B cell (primary cell): ENCODE measurements around the gene SPHK2.

Experiments
- EZH2 ChIP-seq: IDR thresholded peaks from 2 replicates; pipeline ENCODE4 v1.6.1; 2012; ENCODE audit warnings: borderline replicate concordance, low read depth, mild to moderate bottlenecking, moderate library complexity, low read length; ENCODE audit not compliant: insufficient read depth, poor library complexity, severe bottlenecking
- TF ChIP-seq, protein P1 (sequence below): fragments of 200-600 bp; IDR thresholded peaks from one replicate; pipeline ENCODE4 v1.8.0; 2022; ENCODE audit warnings: antibody characterized with exemption, mild to moderate bottlenecking

DNA sequence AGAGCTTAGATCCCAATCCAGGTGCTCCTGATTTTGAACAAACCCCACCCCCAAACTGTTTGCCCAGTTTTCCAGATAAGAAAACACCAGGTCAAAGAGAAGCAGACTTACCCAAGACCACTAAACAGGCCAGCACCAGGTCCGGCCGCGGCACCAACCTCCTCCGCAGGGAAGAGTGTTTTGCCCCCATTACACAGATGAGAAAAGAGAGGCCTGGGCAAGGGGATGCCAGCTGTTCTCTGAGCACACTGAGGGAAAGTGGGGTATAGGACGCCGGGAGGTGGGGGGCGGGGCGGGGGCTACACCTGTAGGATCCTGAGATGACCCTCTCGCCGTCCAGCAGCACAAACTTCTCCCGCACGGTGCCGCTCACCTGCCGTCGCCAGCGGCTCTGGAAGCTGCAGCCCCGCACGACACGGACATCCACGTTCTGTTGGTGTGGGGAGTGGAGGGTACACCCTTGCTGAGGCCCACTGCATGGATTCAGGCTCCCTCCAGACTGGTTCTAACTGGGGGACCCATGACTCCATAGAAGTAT is 9.7 kb upstream of the SPHK2 start:
- TF ChIP-seq, protein P1, sequence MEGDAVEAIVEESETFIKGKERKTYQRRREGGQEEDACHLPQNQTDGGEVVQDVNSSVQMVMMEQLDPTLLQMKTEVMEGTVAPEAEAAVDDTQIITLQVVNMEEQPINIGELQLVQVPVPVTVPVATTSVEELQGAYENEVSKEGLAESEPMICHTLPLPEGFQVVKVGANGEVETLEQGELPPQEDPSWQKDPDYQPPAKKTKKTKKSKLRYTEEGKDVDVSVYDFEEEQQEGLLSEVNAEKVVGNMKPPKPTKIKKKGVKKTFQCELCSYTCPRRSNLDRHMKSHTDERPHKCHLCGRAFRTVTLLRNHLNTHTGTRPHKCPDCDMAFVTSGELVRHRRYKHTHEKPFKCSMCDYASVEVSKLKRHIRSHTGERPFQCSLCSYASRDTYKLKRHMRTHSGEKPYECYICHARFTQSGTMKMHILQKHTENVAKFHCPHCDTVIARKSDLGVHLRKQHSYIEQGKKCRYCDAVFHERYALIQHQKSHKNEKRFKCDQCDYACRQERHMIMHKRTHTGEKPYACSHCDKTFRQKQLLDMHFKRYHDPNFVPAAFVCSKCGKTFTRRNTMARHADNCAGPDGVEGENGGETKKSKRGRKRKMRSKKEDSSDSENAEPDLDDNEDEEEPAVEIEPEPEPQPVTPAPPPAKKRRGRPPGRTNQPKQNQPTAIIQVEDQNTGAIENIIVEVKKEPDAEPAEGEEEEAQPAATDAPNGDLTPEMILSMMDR: no peak
- no peak for TF ChIP-seq EZH2
